GM12891 (cell line): ENCODE data around the gene CDYL2.
"Not testable (repeated sequence)": the region's sequence is repeated elsewhere in the genome, so short reads cannot be mapped to it uniquely, and the experiment has no call there.

Experiments used
- DNase-seq: peaks from one replicate; pipeline ENCODE4 v3.0.0; 2011; ENCODE audit warnings: low spot score; ENCODE audit not compliant: insufficient read length
- FAIRE-seq: peaks from 2 replicates; lab custom pipeline; 2011; peaks lifted over from hg19 to GRCh38; lab: Jason Lieb, UNC
- PAX5 ChIP-seq: IDR thresholded peaks from 2 replicates; pipeline ENCODE4 v1.6.1; 2011; ENCODE audit warnings: low read length, moderate library complexity, mild to moderate bottlenecking; ENCODE audit not compliant: insufficient read depth, severe bottlenecking
- POLR2A ChIP-seq: IDR thresholded peaks from 2 replicates; pipeline ENCODE4 v1.6.1; 2011; ENCODE audit warnings: low read depth, low read length, control low read depth
- POLR2AphosphoS5 ChIP-seq: IDR thresholded peaks from 2 replicates; pipeline ENCODE4 v1.6.1; 2011; ENCODE audit warnings: low read depth, low read length, control low read depth
- POU2F2 ChIP-seq: IDR thresholded peaks from 2 replicates; pipeline ENCODE4 v1.6.1; 2011; ENCODE audit warnings: low read depth, mild to moderate bottlenecking, control low read depth, low read length, moderate library complexity
- SPI1 ChIP-seq: IDR thresholded peaks from 2 replicates; pipeline ENCODE4 v1.6.1; 2011; ENCODE audit warnings: low read depth, low read length, control low read depth
- TAF1 ChIP-seq: IDR thresholded peaks from 2 replicates; pipeline ENCODE4 v1.6.1; 2011; ENCODE audit warnings: low read depth, low read length, control low read depth

CDYL2 gene

DNA sequence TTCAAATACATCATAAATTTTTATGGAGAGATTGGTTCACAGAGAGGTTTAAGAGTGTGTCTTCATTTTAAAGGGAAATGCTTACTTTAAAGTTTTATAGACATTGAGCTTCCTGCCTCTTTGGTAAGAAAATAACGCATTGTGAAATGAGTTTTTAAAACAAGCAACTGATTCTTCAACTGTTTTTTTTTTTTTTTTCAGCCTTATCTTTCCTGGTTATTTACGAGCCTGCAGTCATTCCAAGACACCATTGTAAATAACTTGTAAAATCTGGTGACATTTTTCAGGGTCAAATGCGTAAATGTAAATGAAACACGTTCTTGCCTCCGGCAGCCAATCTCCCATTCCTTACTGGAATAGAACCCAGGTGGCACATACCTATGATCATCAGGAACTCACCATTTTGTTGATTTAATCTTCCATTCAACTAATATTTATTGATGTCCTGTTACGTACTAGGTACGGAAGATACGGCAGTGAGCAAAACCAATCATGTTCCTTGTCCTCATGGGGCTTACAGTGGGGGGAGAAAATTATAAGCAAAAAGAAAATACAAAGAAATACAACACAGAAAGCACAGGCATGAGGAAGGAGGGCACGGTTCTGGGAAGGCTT, 33.2 kb upstream of the CDYL2 start:
- DNase-seq (no peak), FAIRE-seq (no peak)
- TF ChIP-seq SPI1: no peak
- TF ChIP-seq TAF1: no peak
- no peak for TF ChIP-seq PAX5

GRCh38 chr16:80836846-80837245, 32.4 kb upstream of the CDYL2 start:
- no peak for FAIRE-seq
- no peak for TF ChIP-seq SPI1
- no peak for TF ChIP-seq TAF1
- no peak for TF ChIP-seq POU2F2
- TF ChIP-seq POLR2AphosphoS5: no peak
- no peak for TF ChIP-seq PAX5
- no peak for TF ChIP-seq POLR2A
- no peak for DNase-seq

DNA sequence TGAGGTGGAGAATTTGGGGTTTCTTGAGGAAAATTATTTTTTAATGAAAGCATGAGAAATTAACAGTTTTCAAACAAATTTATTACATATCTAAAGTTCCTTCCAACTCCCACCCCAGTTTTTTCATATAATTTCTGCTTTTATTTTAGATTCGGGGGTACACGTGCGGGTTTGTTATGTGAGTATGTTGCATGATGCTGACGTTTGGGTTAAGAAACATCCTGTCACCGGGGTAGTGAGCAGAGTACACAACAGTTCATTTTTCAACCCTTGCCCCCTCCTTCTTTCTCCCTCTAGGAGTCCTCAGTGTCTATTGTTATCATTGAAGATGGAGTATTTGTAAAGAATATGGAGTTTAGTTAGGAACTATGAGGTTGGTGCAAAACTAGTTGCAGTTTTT, 31.8 kb upstream of the CDYL2 start:
- TF ChIP-seq SPI1: no peak
- TF ChIP-seq POLR2A: no peak
- no peak for TF ChIP-seq POLR2AphosphoS5
- TF ChIP-seq POU2F2: no peak
- no peak for TF ChIP-seq TAF1
- no peak for TF ChIP-seq PAX5
- DNase-seq: no peak
- FAIRE-seq: no peak

DNA sequence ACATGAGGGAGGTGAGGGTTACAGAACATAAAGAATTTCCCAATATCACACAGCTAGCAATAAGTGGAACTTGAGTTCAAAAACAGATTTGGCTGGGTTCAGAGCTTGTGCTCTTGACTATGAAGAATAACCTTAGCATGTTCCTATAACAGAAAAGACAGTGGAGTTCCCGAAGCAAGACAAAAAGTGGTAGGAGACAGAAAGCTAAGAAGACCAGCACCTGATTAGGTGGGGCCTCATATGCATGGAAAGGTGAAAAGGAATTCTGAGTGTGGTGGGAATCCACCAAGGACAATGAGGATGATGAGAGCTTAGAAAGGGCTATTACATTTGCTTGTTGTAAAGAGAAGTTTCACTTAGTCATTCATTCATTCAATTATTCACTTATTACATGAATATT, 26.6 kb upstream of the CDYL2 start:
- FAIRE-seq (no peak), DNase-seq (no peak)
- TF ChIP-seq POU2F2 (no peak), TAF1 (no peak), SPI1 (no peak), POLR2A (no peak), POLR2AphosphoS5 (no peak), PAX5 (no peak)

- no peak for FAIRE-seq
- TF ChIP-seq POLR2AphosphoS5: no peak
- no peak for TF ChIP-seq SPI1
- TF ChIP-seq POU2F2: no peak
These were observed 24.1 kb upstream of the CDYL2 start for GRCh38 chr16:80828495-80828894.

GRCh38 chr16:80827007-80827406, 22.6 kb upstream of the CDYL2 start:
- FAIRE-seq: no peak
- TF ChIP-seq SPI1 (no peak), TAF1 (no peak), POLR2AphosphoS5 (no peak), POU2F2 (no peak), POLR2A (no peak), PAX5 (no peak)
- DNase-seq: no peak

More at GRCh38 chr16:80828495-80828894, 24.1 kb upstream of the CDYL2 start:
- no peak for DNase-seq

DNA sequence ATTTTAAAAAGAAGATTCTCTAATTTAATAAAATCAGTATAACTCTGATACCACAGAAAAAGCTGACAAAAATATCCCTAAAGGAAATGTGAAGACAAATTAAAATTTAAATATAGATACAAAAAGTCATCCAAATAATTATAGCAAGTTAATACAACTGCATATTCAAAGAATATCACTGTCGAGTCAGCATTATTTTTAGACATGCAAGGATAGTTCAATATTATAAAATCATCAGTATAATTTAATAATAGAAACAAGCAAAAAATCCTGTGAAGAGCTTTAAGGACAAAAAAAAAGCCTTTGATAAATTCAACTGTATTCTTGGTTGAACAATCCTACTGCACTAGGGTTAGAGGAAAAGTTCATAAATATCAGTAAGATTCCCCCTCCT, 21.0 kb upstream of the CDYL2 start:
- TF ChIP-seq TAF1 (no peak), POLR2AphosphoS5 (no peak), POLR2A (no peak), SPI1 (no peak), POU2F2 (no peak), PAX5 (no peak)
- FAIRE-seq (no peak), DNase-seq (no peak)

DNA sequence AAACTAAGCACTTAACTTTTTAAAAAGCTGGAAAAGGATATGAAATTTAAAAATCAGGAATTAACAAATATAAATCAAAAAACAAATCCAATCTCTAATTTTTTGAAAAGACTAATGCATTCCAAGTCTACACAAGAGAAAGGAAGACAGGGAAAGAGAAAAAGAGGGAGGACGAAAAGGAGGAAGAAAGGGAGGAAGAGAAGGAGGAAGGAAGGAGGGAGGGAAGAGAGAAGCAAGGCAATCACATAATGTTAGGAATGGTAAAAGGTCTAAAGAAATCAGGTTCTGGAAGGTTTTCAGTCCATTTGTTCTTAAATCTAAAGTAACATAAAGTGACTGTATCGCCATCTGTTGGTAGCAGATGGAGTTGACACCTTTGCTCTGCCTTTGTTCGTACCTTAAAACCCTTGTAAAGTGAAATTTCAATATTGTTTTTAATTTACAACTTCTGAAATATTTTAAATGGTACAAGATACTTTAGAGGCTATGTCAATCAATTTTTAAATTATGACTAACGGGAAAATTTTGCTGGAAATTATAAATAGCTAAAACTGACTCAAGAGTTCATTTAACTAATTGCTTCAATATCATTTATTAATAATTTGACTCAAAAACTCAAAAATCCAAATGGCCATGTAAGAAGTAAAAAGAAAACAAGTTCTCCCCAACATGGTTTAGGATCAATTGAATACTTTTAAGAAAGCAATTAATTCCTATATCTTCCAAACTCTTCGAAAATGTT, 20.4 kb upstream of the CDYL2 start:
- DNase-seq: no peak
- TF ChIP-seq POLR2A (no peak), SPI1 (no peak), POLR2AphosphoS5 (no peak), TAF1 (no peak), POU2F2 (no peak), PAX5 (no peak)
- FAIRE-seq: peak; percentile 88

DNA sequence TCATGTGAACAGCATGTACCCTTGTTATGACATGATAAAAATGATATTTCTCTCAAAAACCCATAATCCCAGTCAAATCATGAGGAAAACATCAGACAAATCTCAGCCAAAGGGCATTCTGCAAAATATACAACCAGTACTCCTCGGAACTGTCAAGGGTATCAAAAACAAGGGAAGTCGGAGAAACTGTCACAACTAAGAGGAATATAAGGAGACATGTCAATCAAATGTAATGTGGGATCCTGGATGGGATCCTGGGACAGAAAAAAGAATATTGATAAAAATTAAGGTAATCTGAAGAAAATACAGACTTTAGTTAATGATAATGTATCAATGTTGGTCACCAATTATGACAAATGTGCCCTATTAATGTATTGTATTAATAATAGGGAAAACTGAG, 15.6 kb upstream of the CDYL2 start:
- no peak for FAIRE-seq
- no peak for DNase-seq
- TF ChIP-seq POLR2AphosphoS5: no peak
- TF ChIP-seq TAF1: no peak
- TF ChIP-seq POU2F2: no peak
- no peak for TF ChIP-seq SPI1
- TF ChIP-seq PAX5: no peak
- no peak for TF ChIP-seq POLR2A

DNA sequence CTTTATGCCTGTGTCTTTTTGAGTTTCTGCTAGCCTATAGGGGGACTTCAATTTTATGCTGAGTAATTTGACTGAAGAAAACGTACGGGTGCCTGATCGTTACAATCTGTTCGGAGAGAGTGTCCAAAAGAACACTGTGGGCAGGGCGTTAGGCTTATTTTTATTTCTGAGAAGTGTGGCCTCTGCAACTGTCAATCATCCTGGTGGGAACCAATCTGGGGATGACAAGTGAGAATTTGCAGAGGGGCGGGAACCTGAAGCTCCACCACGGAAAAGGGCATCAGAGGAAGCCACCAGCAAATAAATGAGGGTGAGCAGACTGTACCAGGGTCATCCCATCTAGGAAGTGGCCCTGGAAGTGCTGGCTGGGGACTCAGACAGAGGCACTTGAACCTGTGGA, 12.0 kb upstream of the CDYL2 start:
- TF ChIP-seq POLR2A: no peak
- no peak for TF ChIP-seq SPI1
- TF ChIP-seq POLR2AphosphoS5: no peak
- TF ChIP-seq PAX5: no peak
- TF ChIP-seq POU2F2: no peak
- no peak for TF ChIP-seq TAF1
- no peak for DNase-seq
- no peak for FAIRE-seq

- not testable (repeated sequence) for DNase-seq, FAIRE-seq
These were observed 10.9 kb upstream of the CDYL2 start for GRCh38 chr16:80815278-80815677.
